K562 (cell line): ENCODE data around the gene RINT1. TPM values are rescaled to one million over a fixed set of nuclear protein-coding genes. Genes with fewer than 3 reads are reported as not detected.

Source experiments
- ARHGAP35 ChIP-seq: fragments of 450-650 bp; IDR thresholded peaks from 2 replicates; pipeline ENCODE4 v1.6.1; 2018; ENCODE audit not compliant: partially characterized antibody
- ASH1L ChIP-seq: fragments of 450-650 bp; IDR thresholded peaks from 2 replicates; pipeline ENCODE4 v1.6.1; 2018; ENCODE audit warnings: borderline replicate concordance, mild to moderate bottlenecking, low read depth; ENCODE audit not compliant: partially characterized antibody
- ATF7 ChIP-seq: fragments of 450-650 bp; IDR thresholded peaks from 2 replicates; pipeline ENCODE4 v1.7.1; 2014; ENCODE audit warnings: mild to moderate bottlenecking, moderate library complexity
- BRD9 ChIP-seq: fragments of 450-650 bp; IDR thresholded peaks from 2 replicates; pipeline ENCODE4 v1.6.1; 2018; ENCODE audit warnings: low read depth; ENCODE audit not compliant: partially characterized antibody
- CAMTA2 ChIP-seq: fragments of 250-450 bp; sonication (Bioruptor Pico); conservative IDR thresholded peaks from 2 replicates; pipeline ENCODE4 v1.5.1; 2022
- CHD4 ChIP-seq: fragments of 200-600 bp; sonication (generic); IDR thresholded peaks from 3 replicates; pipeline ENCODE4 v1.6.1; 2012; ENCODE audit warnings: low read depth, mild to moderate bottlenecking, mixed read lengths, low read length, inconsistent platforms; ENCODE audit not compliant: insufficient read depth, insufficient replicate concordance, poor library complexity, severe bottlenecking
- ESRRA ChIP-seq: fragments of 450-650 bp; IDR thresholded peaks from 2 replicates; pipeline ENCODE4 v1.6.1; 2014; ENCODE audit warnings: low read depth, mild to moderate bottlenecking, moderate library complexity, borderline replicate concordance
- FOXA1 ChIP-seq: fragments of 450-650 bp; IDR thresholded peaks from 2 replicates; pipeline ENCODE4 v1.6.1; 2016; ENCODE audit warnings: mild to moderate bottlenecking, borderline replicate concordance
- RCOR1 ChIP-seq, 2 experiments: IDR thresholded peaks; 2 replicates each; pipeline ENCODE4 v1.6.1; 2012; ENCODE audit warnings: low read depth in 2 of 2, low read length in 2 of 2, borderline replicate concordance in 1 of 2, improper control_type of control experiment in 1 of 2
- SAFB ChIP-seq: fragments of 200-400 bp; formaldehyde crosslinking; IDR thresholded peaks from 2 replicates; pipeline ENCODE4 v1.6.1; 2017; ENCODE audit warnings: low read depth, low read length, borderline replicate concordance
- SIN3A ChIP-seq, 2 experiments: fragments of 150-350 bp in 1 of 2; IDR thresholded peaks; 2 replicates each; pipeline ENCODE4 v1.6.1; 2011 to 2016; ENCODE audit warnings: borderline replicate concordance in 2 of 2, low read depth in 2 of 2, low read length in 2 of 2, mild to moderate bottlenecking in 2 of 2, moderate library complexity in 2 of 2; ENCODE audit not compliant: control insufficient read depth in 1 of 2
- SMAD3 ChIP-seq: fragments of 450-650 bp; formaldehyde crosslinking; conservative IDR thresholded peaks from 2 replicates; pipeline ENCODE4 v1.4.0; 2020; ENCODE audit warnings: mild to moderate bottlenecking
- STAT5A ChIP-seq: IDR thresholded peaks from 2 replicates; pipeline ENCODE4 v1.6.1; 2012; ENCODE audit warnings: low read length, inconsistent platforms, borderline replicate concordance
- ZNF239 ChIP-seq: fragments of 250-450 bp; sonication (Bioruptor Pico); IDR thresholded peaks from 2 replicates; pipeline ENCODE4 v1.4.0; 2020; ENCODE audit warnings: mild to moderate bottlenecking
- ZNF584 ChIP-seq: fragments of 200-800 bp; sonication (Bioruptor generic); IDR thresholded peaks from 2 replicates; pipeline ENCODE4 v1.6.1; 2016; ENCODE audit warnings: low read depth, mild to moderate bottlenecking, missing genetic modification characterization, missing compliant biosample characterization
- polyA plus RNA-seq, 8 experiments: library from polyadenylated mRNA; depleted of rRNA in 4 of 8; stranded (reverse) in 5 of 8; unstranded in 3 of 8; fragments of >200 nt; fragmentation: Nextera tagmentation in 2 of 8; fragmentation: Illumina TruSeq in 1 of 8; extraction: Ambion mirVana in 2 of 8; extraction: Trizol in 1 of 8; gene quantifications; 2 replicates each; pipeline versions ENCODE4 v1.2.1 to v1.2.3, GENCODE V29; 2011 to 2014; ENCODE audit warnings: inconsistent platforms in 1 of 8, missing spikeins in 1 of 8
- total RNA-seq, 7 experiments: library from RNA; depleted of rRNA in 6 of 7; stranded (reverse); fragments of >200 nt in 6 of 7; fragmentation: Illumina TruSeq in 2 of 7; extraction: Trizol in 2 of 7; gene quantifications; 2 replicates each; pipeline versions ENCODE4 v1.2.1 to v1.2.3, GENCODE V29; 2011 to 2021; ENCODE audit warnings: low replicate concordance in 1 of 7
- TF ChIP-seq, protein P1 (sequence below): fragments of 450-650 bp; formaldehyde crosslinking; conservative IDR thresholded peaks from 2 replicates; pipeline ENCODE4 v1.4.0; 2022; ENCODE audit warnings: mild to moderate bottlenecking, missing genetic modification characterization
- TF ChIP-seq, protein P2 (sequence below): fragments of 450-650 bp; conservative IDR thresholded peaks from 2 replicates; pipeline ENCODE4 v1.6.1; 2016; ENCODE audit warnings: missing genetic modification characterization, low read depth, mild to moderate bottlenecking, missing compliant biosample characterization, moderate library complexity
- TF ChIP-seq, protein P3 (sequence below): sonication (generic); formaldehyde crosslinking; IDR thresholded peaks from 2 replicates; pipeline ENCODE4 v1.8.0; 2022; ENCODE audit warnings: mild to moderate bottlenecking, missing genetic modification reagents
- TF ChIP-seq, protein P4 (sequence below): fragments of 250-450 bp; sonication (Bioruptor Pico); IDR thresholded peaks from 2 replicates; pipeline ENCODE4 v1.9.0; 2021; ENCODE audit warnings: mild to moderate bottlenecking
- TF ChIP-seq, protein P5 (sequence below): sonication (generic); formaldehyde crosslinking; IDR thresholded peaks from 2 replicates; pipeline ENCODE4 v1.9.0; 2022; ENCODE audit warnings: mild to moderate bottlenecking, missing genetic modification reagents
- TF ChIP-seq, protein P6 (sequence below): fragments of 450-650 bp; IDR thresholded peaks from 2 replicates; pipeline ENCODE4 v1.6.1; 2016; ENCODE audit warnings: antibody characterized with exemption

The RINT1 gene
- total and polyA plus RNA-seq, 9 of the 15 experiments (the other 6 are each of a cell fraction or from before 2014, with no cell fraction given), result 21.3 to 74.3 (median 27.4) TPM

DNA sequence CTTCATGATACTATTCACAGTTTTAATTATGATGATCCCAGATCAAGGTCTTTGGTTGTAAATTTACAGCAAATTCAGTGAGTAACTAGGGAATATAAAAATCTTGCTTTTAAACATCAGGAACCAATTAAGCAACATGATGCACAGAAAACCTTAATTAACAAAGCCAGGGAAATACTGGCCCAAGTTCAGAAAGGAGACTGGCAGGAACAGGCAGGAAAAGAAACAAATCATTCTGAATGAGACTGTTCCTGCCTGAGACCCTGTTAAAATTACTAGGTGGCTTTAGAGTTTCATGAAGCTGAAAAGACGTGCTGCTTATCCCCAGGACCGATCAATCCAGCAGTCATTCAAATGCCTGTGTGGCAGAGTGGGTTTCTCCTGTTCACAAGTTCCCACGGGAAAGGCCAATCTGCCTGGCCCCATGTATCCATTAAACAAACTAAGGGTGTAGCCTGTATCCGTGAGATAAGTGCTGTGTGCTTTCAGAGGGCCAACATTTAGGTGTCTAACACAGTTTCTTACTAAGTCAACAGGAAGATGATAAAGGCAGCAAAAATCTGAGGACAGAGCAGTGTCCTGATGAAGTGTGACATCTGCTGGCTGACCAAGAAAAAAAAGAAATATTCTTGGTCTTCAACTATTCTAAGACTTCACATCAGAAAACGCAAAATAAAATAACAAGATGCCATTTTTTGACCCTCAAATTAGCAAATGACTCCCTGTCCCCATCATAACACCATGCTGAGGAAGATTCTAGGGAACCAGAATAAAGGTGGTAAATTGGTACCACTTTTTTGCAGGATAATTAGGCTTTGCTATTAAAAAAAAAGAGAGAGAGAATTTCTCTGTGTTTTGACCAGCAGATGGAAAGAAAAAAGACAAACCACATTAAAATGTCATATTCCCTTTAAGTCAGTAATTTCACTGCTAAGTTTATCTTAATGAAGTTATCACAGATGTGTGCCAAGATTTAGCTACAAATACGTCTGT, 44.1 kb upstream of the RINT1 start (continued):
- TF ChIP-seq FOXA1 (peak; percentile 70; the same call in 1 of the 2 replicates), SAFB (no peak), CAMTA2 (no peak), ZNF584 (CRISPR knock-in tag) (peak; percentile 69; the same call in 1 of the 2 replicates), ASH1L (no peak), ESRRA (no peak), ARHGAP35 (no peak), STAT5A (peak; percentile 60; the same call in 1 of the 2 replicates), BRD9 (no peak), ATF7 (0 out of 2 replicates have a peak, but pooled peaks have one; percentile 31), SIN3A (IDR thresholded peaks at IDR 0.05; ENCODE audit: borderline replicate concordance in 2 of 2, control insufficient read depth in 1 of 2, low read depth in 2 of 2, low read length in 2 of 2) (no peak), CHD4 (no peak), RCOR1 (IDR thresholded peaks at IDR 0.05; ENCODE audit: borderline replicate concordance in 1 of 2, low read depth in 2 of 2, low read length in 2 of 2) (peak in 1 of 2 experiments; percentile 95; a peak in 2 of 4 replicates), SMAD3 (CRISPR knock-in tag) (no peak), ZNF239 (CRISPR knock-in tag) (no peak)
- TF ChIP-seq, protein P1, sequence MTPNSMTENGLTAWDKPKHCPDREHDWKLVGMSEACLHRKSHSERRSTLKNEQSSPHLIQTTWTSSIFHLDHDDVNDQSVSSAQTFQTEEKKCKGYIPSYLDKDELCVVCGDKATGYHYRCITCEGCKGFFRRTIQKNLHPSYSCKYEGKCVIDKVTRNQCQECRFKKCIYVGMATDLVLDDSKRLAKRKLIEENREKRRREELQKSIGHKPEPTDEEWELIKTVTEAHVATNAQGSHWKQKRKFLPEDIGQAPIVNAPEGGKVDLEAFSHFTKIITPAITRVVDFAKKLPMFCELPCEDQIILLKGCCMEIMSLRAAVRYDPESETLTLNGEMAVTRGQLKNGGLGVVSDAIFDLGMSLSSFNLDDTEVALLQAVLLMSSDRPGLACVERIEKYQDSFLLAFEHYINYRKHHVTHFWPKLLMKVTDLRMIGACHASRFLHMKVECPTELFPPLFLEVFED (CRISPR knock-in tag), result no peak
- TF ChIP-seq, protein P2, sequence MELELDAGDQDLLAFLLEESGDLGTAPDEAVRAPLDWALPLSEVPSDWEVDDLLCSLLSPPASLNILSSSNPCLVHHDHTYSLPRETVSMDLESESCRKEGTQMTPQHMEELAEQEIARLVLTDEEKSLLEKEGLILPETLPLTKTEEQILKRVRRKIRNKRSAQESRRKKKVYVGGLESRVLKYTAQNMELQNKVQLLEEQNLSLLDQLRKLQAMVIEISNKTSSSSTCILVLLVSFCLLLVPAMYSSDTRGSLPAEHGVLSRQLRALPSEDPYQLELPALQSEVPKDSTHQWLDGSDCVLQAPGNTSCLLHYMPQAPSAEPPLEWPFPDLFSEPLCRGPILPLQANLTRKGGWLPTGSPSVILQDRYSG (tag), result no peak
- TF ChIP-seq, protein P3, sequence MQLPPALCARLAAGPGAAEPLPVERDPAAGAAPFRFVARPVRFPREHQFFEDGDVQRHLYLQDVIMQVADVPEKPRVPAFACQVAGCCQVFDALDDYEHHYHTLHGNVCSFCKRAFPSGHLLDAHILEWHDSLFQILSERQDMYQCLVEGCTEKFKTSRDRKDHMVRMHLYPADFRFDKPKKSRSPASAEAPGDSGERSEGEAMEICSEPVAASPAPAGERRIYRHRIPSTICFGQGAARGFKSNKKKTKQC, result no peak
- TF ChIP-seq, protein P4, sequence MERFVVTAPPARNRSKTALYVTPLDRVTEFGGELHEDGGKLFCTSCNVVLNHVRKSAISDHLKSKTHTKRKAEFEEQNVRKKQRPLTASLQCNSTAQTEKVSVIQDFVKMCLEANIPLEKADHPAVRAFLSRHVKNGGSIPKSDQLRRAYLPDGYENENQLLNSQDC, result no peak
- TF ChIP-seq, protein P5, sequence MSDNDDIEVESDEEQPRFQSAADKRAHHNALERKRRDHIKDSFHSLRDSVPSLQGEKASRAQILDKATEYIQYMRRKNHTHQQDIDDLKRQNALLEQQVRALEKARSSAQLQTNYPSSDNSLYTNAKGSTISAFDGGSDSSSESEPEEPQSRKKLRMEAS (CRISPR knock-in tag), result no peak
- TF ChIP-seq, protein P6, sequence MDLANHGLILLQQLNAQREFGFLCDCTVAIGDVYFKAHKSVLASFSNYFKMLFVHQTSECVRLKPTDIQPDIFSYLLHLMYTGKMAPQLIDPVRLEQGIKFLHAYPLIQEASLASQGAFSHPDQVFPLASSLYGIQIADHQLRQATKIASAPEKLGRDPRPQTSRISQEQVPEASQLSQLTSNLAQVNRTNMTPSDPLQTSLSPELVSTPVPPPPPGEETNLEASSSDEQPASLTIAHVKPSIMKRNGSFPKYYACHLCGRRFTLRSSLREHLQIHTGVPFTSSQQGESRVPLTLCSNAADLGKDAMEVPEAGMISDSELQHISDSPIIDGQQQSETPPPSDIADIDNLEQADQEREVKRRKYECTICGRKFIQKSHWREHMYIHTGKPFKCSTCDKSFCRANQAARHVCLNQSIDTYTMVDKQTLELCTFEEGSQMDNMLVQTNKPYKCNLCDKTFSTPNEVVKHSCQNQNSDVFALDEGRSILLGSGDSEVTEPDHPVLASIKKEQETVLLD, result no peak
